ENCODE data around the gene PARPBP.
"Not testable (repeated sequence)": the region's sequence is repeated elsewhere in the genome, so short reads cannot be mapped to it uniquely, and the experiment has no call there.

The PARPBP gene, protein sequence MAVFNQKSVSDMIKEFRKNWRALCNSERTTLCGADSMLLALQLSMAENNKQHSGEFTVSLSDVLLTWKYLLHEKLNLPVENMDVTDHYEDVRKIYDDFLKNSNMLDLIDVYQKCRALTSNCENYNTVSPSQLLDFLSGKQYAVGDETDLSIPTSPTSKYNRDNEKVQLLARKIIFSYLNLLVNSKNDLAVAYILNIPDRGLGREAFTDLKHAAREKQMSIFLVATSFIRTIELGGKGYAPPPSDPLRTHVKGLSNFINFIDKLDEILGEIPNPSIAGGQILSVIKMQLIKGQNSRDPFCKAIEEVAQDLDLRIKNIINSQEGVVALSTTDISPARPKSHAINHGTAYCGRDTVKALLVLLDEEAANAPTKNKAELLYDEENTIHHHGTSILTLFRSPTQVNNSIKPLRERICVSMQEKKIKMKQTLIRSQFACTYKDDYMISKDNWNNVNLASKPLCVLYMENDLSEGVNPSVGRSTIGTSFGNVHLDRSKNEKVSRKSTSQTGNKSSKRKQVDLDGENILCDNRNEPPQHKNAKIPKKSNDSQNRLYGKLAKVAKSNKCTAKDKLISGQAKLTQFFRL

DNA sequence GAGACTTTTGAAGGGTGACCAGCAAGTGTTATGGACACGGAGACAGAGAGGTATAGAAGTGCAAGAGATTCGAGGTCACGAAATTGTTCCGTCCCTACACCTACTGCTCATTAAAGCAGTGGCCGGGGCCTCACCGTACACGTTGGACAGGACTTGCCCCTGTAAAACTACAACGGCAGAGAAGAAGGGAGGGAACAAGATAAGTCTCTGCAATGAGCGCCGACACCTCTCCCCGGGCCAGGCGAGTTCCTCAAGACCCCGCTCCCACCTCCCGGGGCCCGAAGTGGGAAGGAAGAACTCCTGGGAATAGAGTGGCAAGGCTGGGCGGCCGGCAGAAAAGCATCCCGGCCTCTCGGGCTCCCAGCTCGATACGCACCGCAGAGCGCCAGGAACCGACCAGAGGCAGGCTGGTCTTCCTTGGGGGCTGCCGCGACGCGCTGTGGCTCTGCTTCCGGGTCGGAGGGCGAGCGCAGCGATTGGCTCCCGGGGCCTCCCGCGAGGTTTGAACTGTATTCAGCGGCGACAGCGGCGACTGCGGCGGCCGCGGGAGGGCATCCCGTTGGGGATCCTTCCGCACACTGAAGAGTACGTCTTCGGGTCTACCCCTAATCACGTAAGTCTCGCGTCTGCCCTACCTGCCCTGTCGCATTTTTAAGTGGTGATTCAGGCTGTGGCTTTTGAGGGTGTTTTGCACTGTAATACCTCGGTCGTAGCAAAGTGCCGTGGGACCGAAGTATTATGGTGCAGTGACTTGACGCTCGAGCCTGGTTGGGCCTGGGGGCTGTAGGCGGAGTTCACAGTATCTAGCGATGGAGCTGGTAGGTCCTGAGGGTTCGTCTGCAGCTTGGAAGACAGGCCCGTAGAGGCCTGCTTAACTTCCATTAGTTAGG, at the start of gene PARPBP, which contains the start of gene NUP37:
Gene PARPBP (plus strand): TSS at position 510 of the 890 bp plus-strand sequence. CDS start 3,706 bp downstream, outside the sequence.
Gene NUP37 (minus strand): TSS at position 441 of the 890 bp plus-strand sequence. CDS start 1,596 bp downstream, outside the sequence.
- peak; percentile 94 for DNase-seq

DNA sequence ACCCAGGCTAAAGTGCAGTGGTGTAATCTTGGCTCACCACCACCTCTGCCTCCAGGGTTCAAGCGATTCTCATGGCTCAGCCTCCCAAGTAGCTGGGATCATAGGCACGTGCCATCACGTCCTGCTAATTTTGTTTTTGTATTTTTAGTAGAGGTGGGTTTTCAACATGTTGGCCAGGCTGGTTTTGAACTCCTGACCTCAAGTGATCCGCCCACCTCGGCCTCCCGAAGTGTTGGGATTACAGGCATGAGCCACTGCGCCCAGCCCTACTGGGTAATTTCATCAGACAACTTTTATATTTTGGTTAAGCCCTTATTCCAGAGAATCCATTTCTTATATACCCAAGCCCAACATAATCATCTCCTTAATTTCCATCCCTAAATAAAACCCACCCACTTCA, 47.9 kb upstream of the PARPBP start:
- DNase-seq = not testable (repeated sequence)

DNA sequence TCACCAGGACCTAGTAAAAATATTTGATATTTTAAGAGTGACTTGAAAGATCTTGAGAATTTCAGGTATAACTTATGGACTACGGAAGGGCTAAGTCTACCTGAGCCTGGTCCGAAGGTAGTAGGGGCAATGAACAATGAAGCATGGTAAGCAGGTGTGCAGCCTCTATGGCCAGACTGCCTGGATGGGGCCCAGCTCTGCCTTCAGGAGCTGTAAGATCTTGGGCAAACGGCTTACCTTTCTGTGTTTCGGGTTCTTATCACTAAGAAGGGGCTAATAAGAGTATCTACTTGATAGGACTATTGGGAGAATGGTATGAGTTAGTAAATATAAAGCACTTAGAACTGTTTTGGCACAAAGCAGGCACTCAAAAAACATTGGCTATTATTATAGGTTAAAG, 39.1 kb upstream of the PARPBP start:
- DNase-seq = no peak

DNA sequence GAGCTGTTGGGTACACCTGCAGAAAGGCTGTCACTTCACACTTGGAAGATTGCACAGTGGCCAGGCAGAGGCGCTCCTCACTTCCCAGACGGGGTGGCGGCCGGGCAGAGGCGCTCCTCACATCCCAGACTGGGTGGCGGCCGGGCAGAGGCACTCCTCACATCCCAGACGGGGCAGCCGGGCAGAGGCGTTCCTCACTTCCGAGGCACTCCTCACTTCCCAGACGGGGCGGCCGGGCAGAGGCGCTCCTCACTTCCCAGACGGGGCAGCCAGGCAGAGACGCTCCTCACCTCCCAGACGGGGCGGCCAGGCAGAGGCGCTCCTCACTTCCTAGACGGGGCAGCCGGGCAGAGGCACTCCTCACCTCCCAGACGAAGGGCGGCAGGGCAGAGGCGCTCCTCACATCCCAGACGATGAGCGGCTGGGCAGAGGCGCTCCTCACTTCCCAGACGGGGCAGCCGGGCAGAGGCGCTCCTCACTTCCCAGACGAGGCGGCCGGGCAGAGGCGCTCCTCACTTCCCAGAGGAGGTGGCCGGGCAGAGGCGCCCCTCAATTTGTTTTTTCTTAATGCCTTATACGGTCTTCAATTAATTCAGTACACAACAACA, 30.7 kb upstream of the PARPBP start:
- not testable (repeated sequence) for DNase-seq

DNA sequence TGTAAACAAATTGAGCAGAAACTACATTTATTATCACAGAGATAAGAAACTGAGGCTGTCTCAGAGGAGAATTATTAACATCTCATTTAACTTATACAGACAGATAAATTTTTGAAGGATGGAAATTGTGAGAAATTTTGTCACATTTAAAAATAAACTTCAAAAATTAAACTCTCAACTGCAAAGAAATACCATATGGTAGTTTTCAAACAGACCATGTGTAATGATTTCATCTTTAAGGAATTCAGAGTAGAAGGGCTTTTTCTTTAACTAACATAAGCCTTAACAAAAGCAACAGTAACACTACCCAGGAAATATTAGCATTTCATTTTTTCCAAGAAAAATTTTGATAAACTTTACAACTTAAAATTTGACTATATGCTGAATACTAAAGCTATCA, 26.7 kb upstream of the PARPBP start:
- no peak for DNase-seq

DNA sequence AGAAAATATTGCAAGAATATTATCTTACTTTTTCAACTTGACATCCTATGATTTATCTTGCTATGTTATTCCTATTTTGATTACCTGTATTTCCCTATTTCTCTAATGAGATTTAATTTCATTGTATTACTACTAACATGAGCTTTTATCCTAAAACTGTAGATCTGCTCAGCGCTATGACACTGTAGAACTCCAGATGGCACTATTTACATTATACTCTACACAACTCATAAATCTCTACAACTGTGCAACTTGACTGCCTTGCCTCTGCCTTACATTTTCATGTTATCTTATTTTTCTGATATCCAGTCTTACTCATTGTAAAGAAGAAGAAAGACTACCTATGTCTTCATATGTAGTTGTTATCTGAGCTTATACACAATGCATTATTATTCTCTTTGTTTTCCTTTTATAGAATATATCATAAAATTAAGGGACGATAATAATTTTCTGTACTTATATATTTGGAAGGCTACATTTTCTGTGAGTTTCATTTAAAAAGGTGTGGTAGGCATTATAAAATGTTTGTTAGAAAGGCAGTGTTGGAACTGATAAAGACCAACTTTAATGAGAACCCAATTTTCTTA, 24.2 kb upstream of the PARPBP start:
- DNase-seq = peak; percentile 68

DNA sequence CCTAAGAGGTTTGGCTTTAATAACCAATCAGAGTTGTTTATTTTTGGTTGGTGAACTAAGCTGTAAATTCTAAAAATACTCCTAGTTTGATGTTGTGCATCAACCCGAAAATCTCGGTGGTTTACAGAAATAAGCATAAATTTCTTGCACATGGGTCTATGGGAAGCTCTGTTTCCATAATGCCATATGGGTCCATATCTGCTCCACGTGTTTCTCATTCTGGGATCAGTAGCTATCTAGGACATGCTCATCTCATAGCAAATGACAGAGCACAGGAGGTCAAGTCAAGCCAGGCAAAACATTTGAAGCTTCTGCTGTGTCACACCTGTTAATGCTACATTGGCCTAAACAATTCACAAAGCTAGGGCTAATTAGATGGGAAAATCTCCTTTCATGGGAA, 23.1 kb upstream of the PARPBP start:
- DNase-seq = peak; percentile 75

DNA sequence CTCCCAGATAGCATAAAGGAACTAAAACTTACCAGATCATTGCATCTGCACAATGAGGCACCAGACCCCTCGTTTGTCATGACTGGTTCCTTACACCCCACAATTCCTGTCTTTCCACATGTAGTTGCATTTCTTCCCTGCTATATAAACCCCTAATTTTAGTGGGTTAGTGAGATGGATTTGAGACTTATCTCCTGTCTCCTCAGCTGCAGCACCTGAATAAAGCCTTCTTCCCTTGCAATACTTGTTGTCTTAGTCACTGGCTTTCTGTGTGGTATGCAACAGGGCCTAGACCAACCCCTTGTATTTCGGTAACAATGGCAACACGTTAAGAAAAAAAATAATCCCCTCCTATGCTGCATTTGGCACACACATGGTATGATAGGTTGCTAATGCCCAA, 13.1 kb upstream of the PARPBP start:
- DNase-seq = no peak

DNA sequence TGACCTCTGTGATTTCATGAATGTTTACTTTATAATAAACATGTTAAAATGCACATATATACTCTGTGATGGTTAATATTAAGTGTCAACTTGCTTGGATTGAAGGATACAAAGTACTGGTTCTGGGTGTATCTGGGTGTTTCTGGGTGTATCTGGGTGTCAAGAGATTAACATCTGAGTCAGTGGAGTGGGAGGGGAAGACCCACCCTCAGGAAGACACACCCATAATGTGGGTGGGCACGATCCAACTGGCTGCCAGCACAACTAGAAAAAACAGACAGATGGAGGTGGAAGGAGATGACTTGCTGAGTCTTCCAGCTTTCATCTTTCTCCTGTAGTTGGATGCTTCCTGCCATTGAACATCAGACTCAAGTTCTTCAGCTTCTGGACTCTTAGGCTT, 12.0 kb upstream of the PARPBP start:
- DNase-seq = no peak

DNA sequence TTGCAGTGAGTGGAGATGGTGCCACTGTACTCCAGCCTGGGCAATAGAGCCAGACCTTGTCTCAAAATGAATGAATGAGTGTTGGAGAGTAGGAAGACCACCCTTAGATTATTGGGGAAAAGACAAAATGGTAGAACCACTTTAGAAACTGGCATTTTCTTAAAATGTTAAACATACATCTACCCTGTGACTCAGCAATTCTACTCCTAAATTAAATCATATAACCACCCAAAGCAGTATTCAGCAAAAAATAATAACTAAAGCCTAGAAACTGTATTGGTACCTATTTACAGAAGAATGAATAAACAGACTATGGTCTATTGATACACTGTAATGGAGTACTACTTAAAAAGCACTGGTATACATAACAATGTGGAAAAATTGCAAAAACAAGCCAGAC, 9.2 kb upstream of the PARPBP start:
- DNase-seq = no peak

DNA sequence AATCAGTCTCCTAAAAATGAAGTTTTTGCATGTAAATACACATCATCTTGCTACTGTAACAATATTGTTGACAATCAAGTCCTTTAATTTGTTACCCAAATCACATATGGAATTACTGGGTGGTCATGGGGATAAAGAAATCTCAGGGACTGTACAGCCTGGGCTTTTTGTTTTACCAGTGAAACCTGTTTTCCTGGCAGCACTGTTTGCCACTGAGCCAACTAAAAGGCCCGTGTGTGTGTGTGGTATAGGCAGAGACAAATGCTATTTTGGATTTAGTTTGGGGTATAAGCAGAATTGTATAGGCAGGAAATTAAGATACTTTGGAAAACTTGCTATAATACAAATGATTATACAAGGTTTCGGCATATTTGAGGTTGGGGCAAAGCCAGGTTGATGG, 5.8 kb upstream of the PARPBP start:
- no peak for DNase-seq

DNA sequence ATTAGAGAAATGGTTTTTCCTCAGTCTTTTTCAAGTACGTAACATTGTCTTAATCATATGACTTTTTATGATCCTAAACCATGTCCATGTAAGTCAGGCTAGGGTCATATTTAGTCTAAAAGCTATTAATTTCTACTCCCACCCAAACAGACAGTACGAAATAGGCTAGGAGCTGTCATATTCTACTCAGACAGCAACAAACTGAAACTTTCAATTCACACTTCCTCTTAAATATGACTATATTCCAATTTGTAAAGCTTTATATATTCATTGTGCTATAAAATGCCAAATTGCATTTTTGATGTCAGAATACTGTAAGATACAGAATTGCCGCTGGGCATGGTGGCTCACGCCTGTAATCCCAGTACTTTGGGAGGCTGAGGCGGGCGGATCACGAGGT, 3.6 kb upstream of the PARPBP start:
- no peak for DNase-seq

DNA sequence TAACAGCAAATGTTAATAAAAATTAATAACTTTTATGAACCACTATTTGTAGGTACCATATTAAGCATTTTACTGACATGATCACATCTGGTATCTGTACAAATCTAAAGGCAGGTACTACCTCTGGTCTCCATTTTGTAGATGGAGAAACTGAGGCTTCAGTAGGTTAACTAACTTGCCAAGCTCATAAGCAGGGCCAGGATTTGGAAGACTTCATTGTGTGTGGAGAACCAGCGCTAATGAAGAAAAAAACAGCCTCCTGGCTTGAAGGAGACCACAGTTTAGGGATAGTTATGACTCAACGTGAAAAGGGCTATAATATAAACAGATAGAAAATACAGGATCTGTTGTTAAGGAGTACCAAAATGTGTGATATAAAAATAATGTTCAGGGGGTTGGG, 1.1 kb upstream of the PARPBP start:
- no peak for DNase-seq

DNA sequence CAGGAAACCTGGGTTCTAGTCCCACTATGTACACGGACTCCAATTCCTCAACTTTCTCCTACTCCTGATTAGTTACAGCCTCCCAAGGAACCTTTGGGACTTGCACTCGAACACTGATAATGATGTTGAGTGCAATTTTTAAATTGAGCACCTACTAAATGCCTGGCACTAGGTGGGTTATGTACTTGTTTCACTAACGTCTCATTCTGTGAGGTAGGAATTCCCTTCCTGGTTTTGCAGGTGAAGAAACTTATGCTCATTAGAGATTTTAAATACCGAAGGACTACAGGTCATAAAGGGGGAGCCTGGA, 536 bp downstream of the PARPBP start:
- no peak for DNase-seq

DNA sequence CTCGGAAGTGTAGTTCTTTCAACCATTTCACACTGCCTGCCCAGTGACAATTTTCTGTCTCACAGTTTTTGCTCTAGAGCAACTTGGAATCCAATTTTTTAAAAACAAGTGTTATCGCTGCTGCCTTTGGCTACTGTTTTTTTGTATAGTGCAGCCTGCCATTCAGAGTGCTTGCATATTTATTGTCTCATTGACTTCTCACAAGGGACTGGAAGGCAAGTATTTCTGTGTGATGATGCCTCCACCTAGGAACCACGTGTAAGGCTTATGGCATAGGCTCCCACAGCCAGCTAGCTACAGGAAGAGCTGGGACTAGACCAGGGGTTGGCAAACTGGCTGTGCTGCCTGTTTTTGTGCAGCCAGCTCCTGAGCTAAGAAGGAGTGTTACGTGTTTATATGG, 903 bp downstream of the PARPBP start:
- DNase-seq = peak; percentile 60

DNA sequence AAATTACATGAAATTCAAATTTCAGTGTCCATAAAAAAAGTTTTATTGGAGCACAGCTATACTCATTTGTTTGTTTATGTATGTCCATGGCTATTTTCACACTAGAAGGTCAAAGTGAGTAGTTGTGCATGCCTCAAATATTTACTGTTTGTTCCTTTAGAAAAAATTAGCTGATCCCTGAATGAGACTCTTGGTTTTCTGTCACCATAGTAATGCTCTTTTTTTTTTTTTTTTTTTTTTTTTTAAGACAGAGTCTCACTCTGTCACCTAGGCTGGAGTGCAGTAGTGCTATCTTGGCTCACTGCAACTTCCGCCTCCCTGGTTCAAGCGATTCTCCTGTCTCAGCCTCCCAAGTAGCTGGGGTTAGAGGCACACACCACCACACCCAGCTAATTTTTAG, 1.3 kb downstream of the PARPBP start:
- not testable (repeated sequence) for DNase-seq

DNA sequence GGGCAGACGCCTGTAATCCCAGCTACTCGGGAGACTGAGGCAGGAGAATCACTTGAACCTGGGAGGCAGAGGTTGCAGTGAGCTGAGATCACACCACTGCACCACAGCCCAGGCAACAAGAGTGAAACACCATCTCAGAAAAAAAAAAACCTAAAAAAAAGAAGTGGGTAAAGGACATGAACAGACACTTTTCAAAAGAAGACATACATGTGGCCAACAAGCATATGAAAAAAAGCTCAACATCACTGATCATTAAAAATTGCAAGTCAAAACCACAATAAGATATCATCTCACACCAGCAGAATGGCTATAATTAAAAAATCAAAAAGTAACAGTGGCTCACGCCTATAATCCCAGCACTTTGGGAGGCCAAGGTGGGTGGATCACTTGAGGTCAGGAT, 10.7 kb downstream of the PARPBP start:
- DNase-seq = not testable (repeated sequence)

DNA sequence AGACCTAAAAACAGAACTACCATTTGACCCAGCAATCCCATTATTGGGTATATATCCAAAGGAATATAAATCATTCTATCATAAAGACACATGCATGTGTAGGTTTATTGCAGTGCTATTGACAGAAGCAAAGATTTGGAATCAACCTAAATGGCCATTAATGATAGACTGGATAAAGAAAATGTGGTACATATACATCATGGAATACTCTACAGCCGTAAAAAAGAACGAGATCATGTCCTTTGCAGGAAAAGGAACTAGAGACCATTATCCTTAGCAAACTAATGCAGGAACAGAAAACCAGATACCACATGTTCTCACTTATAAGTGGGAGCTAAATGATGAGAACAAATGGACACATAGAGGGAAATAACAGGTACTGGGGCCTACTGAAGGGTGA, 11.5 kb downstream of the PARPBP start:
- not testable (repeated sequence) for DNase-seq

DNA sequence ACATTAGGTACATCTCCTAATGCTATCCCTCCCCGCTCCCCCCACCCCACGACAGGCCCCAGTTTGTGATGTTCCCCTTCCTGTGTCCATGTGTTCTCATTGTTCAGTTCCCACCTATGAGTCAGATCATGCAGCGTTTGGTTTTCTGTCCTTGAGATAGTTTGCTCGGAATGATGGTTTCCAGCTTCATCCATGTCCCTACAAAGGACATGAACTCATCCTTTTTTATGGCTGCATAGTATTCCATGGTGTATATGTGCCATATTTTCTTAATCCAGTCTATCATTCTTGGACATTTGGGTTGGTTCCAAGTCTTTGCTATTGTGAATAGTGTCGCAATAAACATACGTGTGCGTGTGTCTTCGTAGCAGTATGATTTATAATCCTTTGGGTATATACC, 17.6 kb downstream of the PARPBP start:
- DNase-seq = not testable (repeated sequence)

DNA sequence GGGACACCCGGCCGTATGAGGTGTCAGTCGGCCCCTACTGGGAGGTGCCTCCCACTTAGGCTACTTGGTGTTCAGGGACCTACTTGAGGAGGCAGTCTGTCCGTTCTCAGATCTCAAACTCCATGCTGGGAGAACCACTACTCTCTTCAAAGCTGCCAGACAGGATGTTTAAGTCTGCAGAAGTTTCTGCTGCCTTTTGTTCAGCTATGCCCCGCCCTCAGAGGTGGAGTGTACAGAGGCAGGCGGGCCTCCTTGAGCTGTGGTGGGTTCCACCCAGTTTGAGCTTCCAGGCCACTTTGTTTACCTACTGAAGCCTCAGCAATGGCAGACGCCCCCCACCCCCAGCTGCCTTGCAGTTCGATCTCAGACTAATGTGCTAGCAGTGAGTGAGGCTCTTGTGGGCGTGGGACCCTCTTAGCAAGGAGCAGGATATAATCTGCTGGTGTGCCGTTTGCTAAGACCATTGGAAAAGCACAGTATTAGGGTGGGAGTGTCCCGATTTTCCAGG, 22.9 kb downstream of the PARPBP start:
- DNase-seq = not testable (repeated sequence)

DNA sequence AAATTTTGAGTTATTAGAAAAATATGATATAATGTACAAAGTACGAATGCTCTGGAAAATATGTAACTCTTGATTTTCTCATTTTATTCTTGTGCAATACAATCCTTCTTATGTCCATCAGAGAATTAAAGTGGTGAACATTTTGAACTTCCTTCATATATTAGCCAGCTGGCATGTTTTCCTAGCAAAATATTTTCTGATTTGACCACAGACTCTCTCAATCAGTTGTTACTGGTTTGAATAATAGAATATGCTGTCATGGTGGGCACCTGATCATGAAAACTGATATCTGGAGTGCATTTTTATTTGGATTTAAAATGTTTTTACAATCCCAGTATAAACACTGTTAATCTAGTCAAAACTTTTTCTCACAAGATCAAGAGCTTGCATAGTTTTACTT, 24.2 kb downstream of the PARPBP start:
- no peak for DNase-seq

DNA sequence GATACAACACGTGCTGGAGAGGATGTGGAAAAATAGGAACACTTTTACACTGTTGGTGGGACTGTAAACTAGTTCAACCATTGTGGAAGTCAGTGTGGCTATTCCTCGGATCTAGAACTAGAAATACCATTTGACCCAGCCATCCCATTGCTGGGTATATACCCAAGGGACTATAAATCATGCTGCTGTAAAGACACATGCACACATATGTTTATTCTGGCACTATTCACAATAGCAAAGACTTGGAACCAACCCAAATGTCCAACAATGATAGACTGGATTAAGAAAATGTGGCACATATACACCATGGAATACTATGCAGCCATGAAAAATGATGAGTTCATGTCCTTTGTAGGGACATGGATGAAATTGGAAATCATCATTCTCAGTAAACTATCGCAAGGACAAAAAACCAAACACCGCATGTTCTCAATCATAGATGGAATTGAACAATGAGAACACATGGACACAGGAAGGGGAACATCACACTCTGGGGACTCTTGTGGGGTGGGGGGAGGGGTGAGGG, 27.1 kb downstream of the PARPBP start:
- DNase-seq = not testable (repeated sequence)
